GM12878 (cell line): ENCODE data around the gene NEUROD6. TPM values are rescaled to one million over a fixed set of nuclear protein-coding genes. Genes with fewer than 3 reads are reported as not detected.

Experiments used
- ATAC-seq: fragments of 200-7000 bp; cut with Tn5 transposase; 3 replicates; pipeline ENCODE4 v1.9.1; 2020; ENCODE audit warnings: mild to moderate bottlenecking, moderate library complexity
- BruUV-seq: library from RNA; stranded (reverse); fragments of 400-500 nt; replicated peaks from 2 replicates; lab custom pipeline; 2021; lab: Mats Ljungman, UMichigan
- CTCF ChIA-PET: fragments of 300-600 bp; sonication (Branson Sonifier 250); formaldehyde crosslinking; extraction: SDS; loops from one replicate; lab custom pipeline; 2021; ENCODE audit warnings: inconsistent platforms; lab: Yijun Ruan, JAX
- POLR2A ChIA-PET: fragments of 350-600 bp; formaldehyde crosslinking; extraction: SDS; loops from one replicate; lab custom pipeline; 2021; ENCODE audit warnings: inconsistent platforms; lab: Charles Lee
- RAD21 ChIA-PET: fragments of 300-600 bp; sonication (Branson Sonifier 250); formaldehyde crosslinking; loops from one replicate; lab custom pipeline; 2023; ENCODE audit warnings: antibody characterized with exemption; ENCODE audit not compliant: unreplicated experiment; lab: Charles Lee
- SMC1A ChIA-PET: fragments of 300-600 bp; sonication (Branson Sonifier 250); formaldehyde crosslinking; loops from one replicate; lab custom pipeline; 2023; ENCODE audit not compliant: unreplicated experiment, uncharacterized antibody; lab: Charles Lee
- DNase-seq: peaks from one replicate; pipeline ENCODE4 v3.0.0-alpha.2; 2011; ENCODE audit warnings: low read depth, low spot score
- FAIRE-seq: peaks from 3 replicates; lab custom pipeline; 2011; peaks lifted over from hg19 to GRCh38; lab: Jason Lieb, UNC
- H2AFZ ChIP-seq: 2 replicates; pipeline ENCODE4 v1.6.0; 2011; ENCODE audit warnings: low read depth, low read length, control low read depth; ENCODE audit not compliant: control insufficient read depth
- H3K27ac ChIP-seq: 2 replicates; pipeline ENCODE4 v1.5.1; 2011; ENCODE audit warnings: control low read depth; ENCODE audit not compliant: control insufficient read depth, insufficient read depth
- H3K27me3 ChIP-seq, 2 experiments: replicated peaks in 1 of 2; 2 replicates each; pipeline versions ENCODE4 v1.6.0 to v1.6.1; 2011; ENCODE audit warnings: low read length in 1 of 2; ENCODE audit not compliant: control insufficient read depth in 2 of 2, insufficient read depth in 2 of 2
- H3K36me3 ChIP-seq, 2 experiments: 2 replicates each; pipeline ENCODE4 v1.5.1; 2011; ENCODE audit warnings: low read length in 1 of 2; ENCODE audit not compliant: control insufficient read depth in 2 of 2, insufficient read depth in 2 of 2
- H3K4me1 ChIP-seq: 2 replicates; pipeline ENCODE4 v1.6.1; 2011; ENCODE audit warnings: mild to moderate bottlenecking, low read length, moderate library complexity, mixed read lengths; ENCODE audit not compliant: control insufficient read depth, insufficient read depth
- H3K4me2 ChIP-seq: 2 replicates; pipeline ENCODE4 v1.6.0; 2011; ENCODE audit warnings: control low read depth; ENCODE audit not compliant: control insufficient read depth, insufficient read depth
- H3K4me3 ChIP-seq: fragments of 200-600 bp; sonication (generic); 2 replicates; pipeline ENCODE4 v1.5.1; 2016
- H3K79me2 ChIP-seq: 2 replicates; pipeline ENCODE4 v1.6.0; 2011; ENCODE audit warnings: low read length; ENCODE audit not compliant: control insufficient read depth, insufficient read depth
- H3K9ac ChIP-seq: 2 replicates; pipeline ENCODE4 v1.8.0; 2011; ENCODE audit warnings: low read length, control low read depth, mixed read lengths; ENCODE audit not compliant: control insufficient read depth, insufficient read depth
- H3K9me3 ChIP-seq: replicated peaks from 3 replicates; pipeline ENCODE4 v1.5.1; 2011; ENCODE audit warnings: mild to moderate bottlenecking, low read length; ENCODE audit not compliant: control insufficient read depth, insufficient read depth
- H4K20me1 ChIP-seq: 2 replicates; pipeline ENCODE4 v1.6.0; 2011; ENCODE audit not compliant: control insufficient read depth, insufficient read depth
- ASH2L ChIP-seq: fragments of 300-600, 200-600 bp; sonication (generic); IDR thresholded peaks from 2 replicates; pipeline ENCODE4 v1.6.1; 2017; ENCODE audit warnings: low read depth, mild to moderate bottlenecking, borderline replicate concordance
- BRCA1 ChIP-seq: IDR thresholded peaks from 2 replicates; pipeline ENCODE4 v1.6.1; 2011; ENCODE audit warnings: low read depth, low read length, improper control_type of control experiment
- CEBPZ ChIP-seq: fragments of 150-350 bp; IDR thresholded peaks from 2 replicates; pipeline ENCODE4 v1.6.1; 2016; ENCODE audit warnings: low read depth, low read length
- FOXK2 ChIP-seq: fragments of 450-650 bp; IDR thresholded peaks from 2 replicates; pipeline ENCODE4 v1.6.1; 2017; ENCODE audit warnings: mild to moderate bottlenecking, moderate library complexity
- FOXM1 ChIP-seq: IDR thresholded peaks from 2 replicates; pipeline ENCODE4 v1.6.1; 2012; ENCODE audit warnings: low read depth, mild to moderate bottlenecking, inconsistent platforms, low read length, moderate library complexity
- KDM1A ChIP-seq: fragments of 200-600 bp; sonication (generic); IDR thresholded peaks from 2 replicates; pipeline ENCODE4 v1.6.1; 2016; ENCODE audit warnings: borderline replicate concordance
- MXI1 ChIP-seq: fragments of 150-350 bp; IDR thresholded peaks from 2 replicates; pipeline ENCODE4 v1.6.1; 2011; ENCODE audit warnings: low read depth, mild to moderate bottlenecking, inconsistent platforms, low read length, improper control_type of control experiment
- NFIC ChIP-seq: IDR thresholded peaks from 2 replicates; pipeline ENCODE4 v1.6.1; 2012; ENCODE audit warnings: low read depth, mild to moderate bottlenecking, inconsistent platforms, low read length, moderate library complexity
- RAD51 ChIP-seq: fragments of 450-650 bp; IDR thresholded peaks from 2 replicates; pipeline ENCODE4 v1.6.1; 2016; ENCODE audit warnings: moderate library complexity, mild to moderate bottlenecking, inconsistent platforms
- SIN3A ChIP-seq: IDR thresholded peaks from 2 replicates; pipeline ENCODE4 v1.6.1; 2012; ENCODE audit warnings: low read depth, low read length, improper control_type of control experiment
- SIX5 ChIP-seq: IDR thresholded peaks from 2 replicates; pipeline ENCODE4 v1.6.1; 2011; ENCODE audit warnings: mild to moderate bottlenecking, low read depth, low read length, moderate library complexity; ENCODE audit not compliant: severe bottlenecking
- STAT1 ChIP-seq: fragments of 450-650 bp; conservative IDR thresholded peaks from 2 replicates; pipeline ENCODE4 v1.6.1; 2014; ENCODE audit warnings: antibody characterized with exemption, mild to moderate bottlenecking
- YBX1 ChIP-seq: fragments of 450-650 bp; IDR thresholded peaks from 2 replicates; pipeline ENCODE4 v1.6.1; 2016; ENCODE audit warnings: antibody characterized with exemption
- ZNF217 ChIP-seq: fragments of 450-650 bp; IDR thresholded peaks from 2 replicates; pipeline ENCODE4 v1.6.1; 2017; ENCODE audit warnings: antibody characterized with exemption, mild to moderate bottlenecking
- ZNF384 ChIP-seq: IDR thresholded peaks from 2 replicates; pipeline ENCODE4 v1.6.1; 2012; ENCODE audit warnings: low read depth, mild to moderate bottlenecking, low read length, improper control_type of control experiment, borderline replicate concordance
- WGBS: methylation state at CpG from one replicate; pipeline ENCODE4 v1.1.6; 2016; ENCODE audit warnings: low lambda C conversion rate; ENCODE audit not compliant: insufficient replicate concordance, insufficient coverage; ENCODE audit errors: missing lambda C conversion rate; 5-methylcytosine and 5-hydroxymethylcytosine counted together
- in situ Hi-C: fragments of 300-500 bp; cut with MboI; formaldehyde crosslinking; loops from 9 replicates; pipeline ENCODE4 v1.14.3; 2018; ENCODE audit warnings: mixed read lengths
- intact Hi-C: fragments of 100-400 bp; cut with micrococcal nuclease; formaldehyde crosslinking; loops from one replicate; pipeline ENCODE4 v1.14.2; 2022; ENCODE audit not compliant: unreplicated experiment
- polyA plus RNA-seq, 11 experiments: library from polyadenylated mRNA; depleted of rRNA in 4 of 11; unstranded in 6 of 11; stranded (reverse) in 5 of 11; fragments of >200 nt; fragmentation: Nextera tagmentation in 4 of 11; fragmentation: Illumina TruSeq in 1 of 11; extraction: Ambion mirVana in 4 of 11; extraction: Trizol in 1 of 11; gene quantifications; 1 replicate in 1 of 11; 2 replicates in 10 of 11; pipeline versions ENCODE4 v1.2.1 to v1.2.3, GENCODE V29; 2011 to 2016; ENCODE audit warnings: inconsistent platforms in 2 of 11, missing spikeins in 2 of 11, low read depth in 1 of 11
- total RNA-seq, 4 experiments: library from RNA; depleted of rRNA in 3 of 4; stranded (reverse); fragments of >200 nt in 3 of 4; fragmentation: Illumina TruSeq in 1 of 4; extraction: Trizol in 1 of 4; gene quantifications; 2 replicates each; pipeline versions ENCODE4 v1.2.1 to v1.2.3, GENCODE V29; 2013 to 2021
- TF ChIP-seq, protein P1 (sequence below): fragments of 450-650 bp; IDR thresholded peaks from 2 replicates; pipeline ENCODE4 v1.6.1; 2018; ENCODE audit warnings: borderline replicate concordance, mild to moderate bottlenecking; ENCODE audit not compliant: partially characterized antibody
- TF ChIP-seq, protein P2 (sequence below), 3 experiments: IDR thresholded peaks in 2 of 3; conservative IDR thresholded peaks in 1 of 3; 2 replicates each; pipeline ENCODE4 v1.5.1; 2011; ENCODE audit warnings: low read depth in 3 of 3, low read length in 3 of 3, mild to moderate bottlenecking in 3 of 3, control low read depth in 2 of 3, moderate library complexity in 2 of 3, inconsistent platforms in 1 of 3, mixed read lengths in 1 of 3; ENCODE audit not compliant: control insufficient read depth in 2 of 3, insufficient read depth in 1 of 3; ENCODE audit errors: extremely low read depth in 1 of 3

Gene NEUROD6
- total and polyA plus RNA-seq, 10 of the 15 experiments (the other 5 are each of a cell fraction or from before 2014, with no cell fraction given) = not detected

GRCh38 chr7:31318313-31318712, 22.2 kb downstream of the NEUROD6 start:
- intact Hi-C loops = no loop called here
- WGBS = 41% methylated on average over 5 of the region's 5 CpGs
- TF ChIP-seq, protein P1, sequence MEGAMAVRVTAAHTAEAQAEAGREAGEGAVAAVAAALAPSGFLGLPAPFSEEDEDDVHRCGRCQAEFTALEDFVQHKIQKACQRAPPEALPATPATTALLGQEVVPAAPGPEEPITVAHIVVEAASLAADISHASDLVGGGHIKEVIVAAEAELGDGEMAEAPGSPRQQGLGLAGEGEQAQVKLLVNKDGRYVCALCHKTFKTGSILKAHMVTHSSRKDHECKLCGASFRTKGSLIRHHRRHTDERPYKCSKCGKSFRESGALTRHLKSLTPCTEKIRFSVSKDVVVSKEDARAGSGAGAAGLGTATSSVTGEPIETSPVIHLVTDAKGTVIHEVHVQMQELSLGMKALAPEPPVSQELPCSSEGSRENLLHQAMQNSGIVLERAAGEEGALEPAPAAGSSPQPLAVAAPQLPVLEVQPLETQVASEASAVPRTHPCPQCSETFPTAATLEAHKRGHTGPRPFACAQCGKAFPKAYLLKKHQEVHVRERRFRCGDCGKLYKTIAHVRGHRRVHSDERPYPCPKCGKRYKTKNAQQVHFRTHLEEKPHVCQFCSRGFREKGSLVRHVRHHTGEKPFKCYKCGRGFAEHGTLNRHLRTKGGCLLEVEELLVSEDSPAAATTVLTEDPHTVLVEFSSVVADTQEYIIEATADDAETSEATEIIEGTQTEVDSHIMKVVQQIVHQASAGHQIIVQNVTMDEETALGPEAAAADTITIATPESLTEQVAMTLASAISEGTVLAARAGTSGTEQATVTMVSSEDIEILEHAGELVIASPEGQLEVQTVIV = no peak
- TF ChIP-seq SIN3A = no peak
- no peak for TF ChIP-seq FOXK2
- TF ChIP-seq MXI1 = no peak
- TF ChIP-seq NFIC = no peak
- no peak for TF ChIP-seq CEBPZ
- TF ChIP-seq ZNF217 = no peak
- no peak for TF ChIP-seq KDM1A
- TF ChIP-seq ASH2L = no peak
- no peak for TF ChIP-seq ZNF384
- no peak for TF ChIP-seq STAT1
- TF ChIP-seq SIX5 = no peak
- TF ChIP-seq RAD51 = no peak
- no peak for TF ChIP-seq BRCA1
- no peak for TF ChIP-seq YBX1
- TF ChIP-seq, protein P2, sequence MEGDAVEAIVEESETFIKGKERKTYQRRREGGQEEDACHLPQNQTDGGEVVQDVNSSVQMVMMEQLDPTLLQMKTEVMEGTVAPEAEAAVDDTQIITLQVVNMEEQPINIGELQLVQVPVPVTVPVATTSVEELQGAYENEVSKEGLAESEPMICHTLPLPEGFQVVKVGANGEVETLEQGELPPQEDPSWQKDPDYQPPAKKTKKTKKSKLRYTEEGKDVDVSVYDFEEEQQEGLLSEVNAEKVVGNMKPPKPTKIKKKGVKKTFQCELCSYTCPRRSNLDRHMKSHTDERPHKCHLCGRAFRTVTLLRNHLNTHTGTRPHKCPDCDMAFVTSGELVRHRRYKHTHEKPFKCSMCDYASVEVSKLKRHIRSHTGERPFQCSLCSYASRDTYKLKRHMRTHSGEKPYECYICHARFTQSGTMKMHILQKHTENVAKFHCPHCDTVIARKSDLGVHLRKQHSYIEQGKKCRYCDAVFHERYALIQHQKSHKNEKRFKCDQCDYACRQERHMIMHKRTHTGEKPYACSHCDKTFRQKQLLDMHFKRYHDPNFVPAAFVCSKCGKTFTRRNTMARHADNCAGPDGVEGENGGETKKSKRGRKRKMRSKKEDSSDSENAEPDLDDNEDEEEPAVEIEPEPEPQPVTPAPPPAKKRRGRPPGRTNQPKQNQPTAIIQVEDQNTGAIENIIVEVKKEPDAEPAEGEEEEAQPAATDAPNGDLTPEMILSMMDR (IDR thresholded peaks at IDR 0.05 in 2 of 3, conservative IDR thresholded peaks at IDR 0.05 in 1 of 3; ENCODE audit: control insufficient read depth in 2 of 3, extremely low read depth in 1 of 3, insufficient read depth in 1 of 3, low read depth in 3 of 3, low read length in 3 of 3) = no peak
- no peak for TF ChIP-seq FOXM1
- H2AFZ ChIP-seq = no peak overlapping the region
- ChIA-PET SMC1A (no interaction called here), RAD21 (no interaction called here), CTCF (interaction anchor here (0.6 kb wide), 1 partner anchor 1759 kb away, joined by 3 read pairs; no protein-coding TSS in a partner anchor), POLR2A (no interaction called here)
- H3K9me3 ChIP-seq = no peaks in the 10 kb centered on the region
- H3K27me3 ChIP-seq = no peaks in the 10 kb centered on the region
- no TSS peak for BruUV-seq
- H4K20me1 ChIP-seq = no peaks in the 10 kb centered on the region
- ATAC-seq (no peak), FAIRE-seq (no peak), DNase-seq (no peak)
- no peak overlapping the region for H3K4me2 ChIP-seq
- in situ Hi-C loops = no loop called here
- no peaks in the 10 kb centered on the region for H3K79me2 ChIP-seq
- no peak overlapping the region for H3K9ac ChIP-seq
- no peaks in the 10 kb centered on the region for H3K36me3 ChIP-seq
- no peak overlapping the region for H3K27ac ChIP-seq
- no peak overlapping the region for H3K4me3 ChIP-seq
- no peaks in the 10 kb centered on the region for H3K4me1 ChIP-seq
